DMS79 treated with DMSO at 0.1 percent for 48 hours (cell line): ENCODE data around the gene PMF1.

Experiments
- DNase-seq: peaks from one replicate; lab custom pipeline; 2025; lab: John Stamatoyannopoulos, UW

The PMF1 gene

GRCh38 chr1:156238248-156238647 lies 25.4 kb downstream of the PMF1 start:
- no peak for DNase-seq

- no peak for DNase-seq
Measured at GRCh38 chr1:156241311-156241811, 28.6 kb downstream of the PMF1 start.

- no peak for DNase-seq
Measured at GRCh38 chr1:156241926-156242325, 29.1 kb downstream of the PMF1 start, which contains the start of gene BGLAP. Gene BGLAP (plus strand): TSS chr1:156242184. CDS start chr1:156242232, 48 bp downstream.

GRCh38 chr1:156242738-156243137 lies 29.9 kb downstream of the PMF1 start:
- no peak for DNase-seq

GRCh38 chr1:156244126-156244525 lies 31.3 kb downstream of the PMF1 start:
- no peak for DNase-seq

- DNase-seq: no peak
Measured at GRCh38 chr1:156244712-156245111, 31.9 kb downstream of the PMF1 start.

- peak; percentile 25 for DNase-seq
Measured at GRCh38 chr1:156245451-156246232, 32.8 kb downstream of the PMF1 start.

- no peak for DNase-seq
Measured at GRCh38 chr1:156246241-156246780, 33.5 kb downstream of the PMF1 start.

- DNase-seq: no peak
Measured at GRCh38 chr1:156246781-156247459, 34.1 kb downstream of the PMF1 start.

GRCh38 chr1:156247460-156248322 lies 34.9 kb downstream of the PMF1 start, which contains the start of gene PAQR6:
Gene PAQR6 (minus strand): TSS chr1:156248056. CDS start chr1:156246731, 1,325 bp downstream.
- DNase-seq: no peak

- DNase-seq: no peak
Measured at GRCh38 chr1:156248323-156248683, 35.5 kb downstream of the PMF1 start.

GRCh38 chr1:156249593-156249992 lies 36.8 kb downstream of the PMF1 start:
- DNase-seq: no peak

- DNase-seq: no peak
Measured at GRCh38 chr1:156251527-156251926, 38.7 kb downstream of the PMF1 start.

GRCh38 chr1:156253634-156254033 lies 40.8 kb downstream of the PMF1 start:
- no peak for DNase-seq

- DNase-seq: no peak
Measured at GRCh38 chr1:156257711-156258110, 44.9 kb downstream of the PMF1 start.

- no peak for DNase-seq
Measured at GRCh38 chr1:156258859-156259258, 46.1 kb downstream of the PMF1 start.

GRCh38 chr1:156259805-156260204 lies 47.0 kb downstream of the PMF1 start:
- no peak for DNase-seq

- DNase-seq: no peak
Measured at GRCh38 chr1:156260896-156261295, 48.1 kb downstream of the PMF1 start.

GRCh38 chr1:156262461-156263287 lies 49.9 kb downstream of the PMF1 start:
- DNase-seq: no peak

GRCh38 chr1:156263288-156263655 lies 50.5 kb downstream of the PMF1 start:
- no peak for DNase-seq

GRCh38 chr1:156266051-156266450 lies 53.2 kb downstream of the PMF1 start:
- DNase-seq: no peak
